ENCODE data around the gene SHISAL1. TPM values are rescaled to one million over a fixed set of nuclear protein-coding genes. Genes with fewer than 3 reads are reported as not detected.

The SHISAL1 gene
- total RNA-seq, 1 donor from 2014 or later = 0.71 TPM

DNA sequence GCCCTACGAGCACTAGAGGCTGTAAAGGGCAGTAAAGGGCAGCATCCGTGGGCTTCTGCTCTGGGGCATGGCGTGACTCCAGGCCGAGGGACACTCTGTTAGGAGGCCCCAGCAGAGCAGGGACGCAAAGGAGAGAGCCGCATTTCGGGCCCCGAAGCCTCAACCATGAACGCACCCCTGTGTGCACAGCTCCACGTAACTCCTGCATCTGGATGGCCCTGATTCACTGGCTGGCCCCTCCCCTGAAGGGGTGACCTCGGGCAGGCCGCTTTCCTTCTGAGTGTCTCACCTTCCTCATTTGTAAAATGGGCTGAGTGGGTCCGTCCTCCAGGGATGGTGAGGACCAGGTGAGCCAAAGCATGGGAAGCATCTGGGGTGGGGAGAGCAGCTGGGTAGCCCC is 13.6 kb downstream of the SHISAL1 start:
- H3K27me3 ChIP-seq (ENCODE audit: control insufficient read depth, insufficient read depth, low read length) = peaks cover 13% of the 10 kb centered on the region
- no peaks in the 10 kb centered on the region for H3K36me3 ChIP-seq (ENCODE audit: control insufficient read depth, insufficient read depth, low read length)
- H3K4me3 ChIP-seq (ENCODE audit: low read depth, low read length) = no peak overlapping the region
- TF ChIP-seq, protein P1, sequence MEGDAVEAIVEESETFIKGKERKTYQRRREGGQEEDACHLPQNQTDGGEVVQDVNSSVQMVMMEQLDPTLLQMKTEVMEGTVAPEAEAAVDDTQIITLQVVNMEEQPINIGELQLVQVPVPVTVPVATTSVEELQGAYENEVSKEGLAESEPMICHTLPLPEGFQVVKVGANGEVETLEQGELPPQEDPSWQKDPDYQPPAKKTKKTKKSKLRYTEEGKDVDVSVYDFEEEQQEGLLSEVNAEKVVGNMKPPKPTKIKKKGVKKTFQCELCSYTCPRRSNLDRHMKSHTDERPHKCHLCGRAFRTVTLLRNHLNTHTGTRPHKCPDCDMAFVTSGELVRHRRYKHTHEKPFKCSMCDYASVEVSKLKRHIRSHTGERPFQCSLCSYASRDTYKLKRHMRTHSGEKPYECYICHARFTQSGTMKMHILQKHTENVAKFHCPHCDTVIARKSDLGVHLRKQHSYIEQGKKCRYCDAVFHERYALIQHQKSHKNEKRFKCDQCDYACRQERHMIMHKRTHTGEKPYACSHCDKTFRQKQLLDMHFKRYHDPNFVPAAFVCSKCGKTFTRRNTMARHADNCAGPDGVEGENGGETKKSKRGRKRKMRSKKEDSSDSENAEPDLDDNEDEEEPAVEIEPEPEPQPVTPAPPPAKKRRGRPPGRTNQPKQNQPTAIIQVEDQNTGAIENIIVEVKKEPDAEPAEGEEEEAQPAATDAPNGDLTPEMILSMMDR (IDR thresholded peaks at IDR 0.05; ENCODE audit: insufficient read depth, low read length, poor library complexity, severe bottlenecking) = no peak
- DNase-seq (ENCODE audit: low read depth) = no peak

DNA sequence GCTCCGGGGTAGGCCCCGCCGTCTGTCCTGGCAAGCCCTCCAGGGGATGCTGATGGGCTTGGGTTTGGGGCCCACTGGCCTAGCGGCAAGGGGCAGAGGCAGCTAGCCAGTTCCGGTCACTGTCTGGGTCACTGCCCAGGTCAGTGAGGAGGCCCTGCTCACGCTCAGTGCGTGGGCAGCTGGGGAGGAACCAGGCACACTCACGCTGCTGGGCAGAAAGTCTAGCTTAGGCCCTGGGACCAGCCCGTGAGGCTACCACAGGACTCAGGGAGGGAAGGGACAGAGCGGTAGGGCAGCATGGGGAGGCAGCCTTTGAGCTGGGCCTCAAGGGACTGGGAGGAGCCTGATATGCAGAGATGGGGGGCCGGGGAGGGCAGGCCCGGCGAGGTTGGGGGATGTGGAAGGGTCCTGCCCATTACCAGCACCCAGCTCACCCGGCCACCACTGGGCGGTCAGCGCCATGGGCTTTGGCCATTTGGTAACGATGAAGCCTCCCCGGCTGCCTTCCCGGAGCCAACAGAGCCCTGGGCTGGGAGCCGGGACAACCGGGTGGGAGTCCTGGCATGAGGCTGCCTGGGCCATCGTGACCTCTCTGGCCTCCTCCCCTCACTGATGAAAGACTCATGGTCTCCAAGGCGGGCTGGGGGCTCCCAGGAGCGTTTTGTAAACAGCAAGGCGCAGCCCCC is 14.2 kb downstream of the SHISAL1 start:
- DNase-seq (ENCODE audit: low read depth) = no peak
- H3K36me3 ChIP-seq (ENCODE audit: control insufficient read depth, insufficient read depth, low read length) = no peaks in the 10 kb centered on the region
- TF ChIP-seq, protein P1 (IDR thresholded peaks at IDR 0.05; ENCODE audit: insufficient read depth, low read length, poor library complexity, severe bottlenecking) = no peak
- H3K4me3 ChIP-seq (ENCODE audit: low read depth, low read length) = no peak overlapping the region
- peaks cover 15% of the 10 kb centered on the region for H3K27me3 ChIP-seq (ENCODE audit: control insufficient read depth, insufficient read depth, low read length)

DNA sequence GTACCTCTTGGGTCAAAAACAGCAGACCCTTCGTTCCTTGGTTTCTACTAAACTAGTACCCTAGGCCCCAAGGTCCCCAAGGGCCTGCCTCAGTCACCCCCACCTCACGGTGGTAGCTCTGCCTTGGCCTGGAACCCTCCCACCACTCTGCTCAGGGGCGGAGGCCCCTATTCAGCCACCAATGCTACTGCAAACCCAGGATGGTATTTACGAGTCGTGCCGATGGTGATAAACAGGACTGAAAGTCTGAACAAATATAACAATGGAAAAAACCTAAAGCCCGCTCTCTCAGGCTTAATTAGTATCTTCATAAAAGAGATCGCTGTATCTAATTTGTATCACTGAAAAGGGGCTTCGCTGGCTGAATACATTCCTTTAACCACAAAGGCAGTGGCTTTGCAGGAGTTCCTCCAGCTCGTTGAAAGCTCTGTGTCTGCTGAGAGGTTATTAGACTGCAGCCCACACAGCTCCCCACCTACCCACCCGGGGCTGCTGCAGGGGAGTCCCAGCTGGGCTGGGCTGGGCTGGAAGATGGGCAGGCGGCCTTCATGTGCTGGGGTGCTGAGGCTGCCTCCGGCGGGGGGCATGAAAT is 15.2 kb downstream of the SHISAL1 start:
- H3K36me3 ChIP-seq (ENCODE audit: control insufficient read depth, insufficient read depth, low read length) = no peaks in the 10 kb centered on the region
- DNase-seq (ENCODE audit: low read depth) = no peak
- no peak overlapping the region for H3K4me3 ChIP-seq (ENCODE audit: low read depth, low read length)
- TF ChIP-seq, protein P1 (IDR thresholded peaks at IDR 0.05; ENCODE audit: insufficient read depth, low read length, poor library complexity, severe bottlenecking) = no peak
- H3K27me3 ChIP-seq (ENCODE audit: control insufficient read depth, insufficient read depth, low read length) = peaks cover 15% of the 10 kb centered on the region

DNA sequence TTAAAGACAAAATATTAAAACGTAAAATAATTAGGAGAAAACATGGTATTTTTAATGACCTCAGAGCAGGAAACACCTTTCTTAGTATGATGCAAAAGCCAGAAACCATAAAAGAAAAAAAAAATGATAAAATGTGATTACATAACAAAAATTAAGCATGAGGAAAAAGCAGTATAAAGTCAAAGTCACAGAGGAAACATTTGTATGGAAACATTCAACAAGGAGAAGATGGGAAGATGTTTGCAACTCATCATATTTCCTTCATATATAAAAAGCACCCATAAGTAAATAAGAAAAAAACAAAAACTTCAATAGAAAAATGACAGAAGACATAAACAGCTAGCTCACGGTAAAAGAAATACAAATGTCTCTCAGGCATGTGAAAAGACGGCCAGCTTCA is 17.3 kb downstream of the SHISAL1 start:
- TF ChIP-seq, protein P1 (IDR thresholded peaks at IDR 0.05; ENCODE audit: insufficient read depth, low read length, poor library complexity, severe bottlenecking) = no peak
- peaks cover 7% of the 10 kb centered on the region for H3K27me3 ChIP-seq (ENCODE audit: control insufficient read depth, insufficient read depth, low read length)
- no peak overlapping the region for H3K4me3 ChIP-seq (ENCODE audit: low read depth, low read length)
- no peak for DNase-seq (ENCODE audit: low read depth)
- H3K36me3 ChIP-seq (ENCODE audit: control insufficient read depth, insufficient read depth, low read length) = no peaks in the 10 kb centered on the region

DNA sequence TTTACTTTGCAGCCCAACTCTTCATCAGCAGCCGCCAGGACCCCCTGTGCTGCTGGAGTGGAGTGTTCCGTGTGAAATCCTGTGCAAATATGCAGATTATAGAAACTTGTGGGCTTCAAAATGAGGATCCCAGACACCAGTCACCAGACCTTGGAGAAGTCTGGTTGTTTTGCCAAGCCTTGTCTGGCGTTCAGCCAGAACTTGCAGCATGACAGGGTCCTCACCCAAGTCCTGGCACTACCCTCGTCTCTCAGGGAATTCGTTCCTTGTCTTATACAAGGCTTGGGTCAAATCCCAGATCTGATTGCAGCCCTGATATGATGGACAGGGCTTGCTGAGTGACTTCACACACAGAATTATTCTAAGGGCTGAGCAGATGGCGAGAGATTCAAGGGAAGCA is 18.9 kb downstream of the SHISAL1 start:
- Histone ChIP-seq H3K36me3 (ENCODE audit: control insufficient read depth, insufficient read depth, low read length) (no peaks in the 10 kb centered on the region), H3K4me3 (ENCODE audit: low read depth, low read length) (no peak overlapping the region), H3K27me3 (ENCODE audit: control insufficient read depth, insufficient read depth, low read length) (peaks cover 2% of the 10 kb centered on the region)
- DNase-seq (ENCODE audit: low read depth) = no peak
- TF ChIP-seq, protein P1 (IDR thresholded peaks at IDR 0.05; ENCODE audit: insufficient read depth, low read length, poor library complexity, severe bottlenecking) = no peak

DNA sequence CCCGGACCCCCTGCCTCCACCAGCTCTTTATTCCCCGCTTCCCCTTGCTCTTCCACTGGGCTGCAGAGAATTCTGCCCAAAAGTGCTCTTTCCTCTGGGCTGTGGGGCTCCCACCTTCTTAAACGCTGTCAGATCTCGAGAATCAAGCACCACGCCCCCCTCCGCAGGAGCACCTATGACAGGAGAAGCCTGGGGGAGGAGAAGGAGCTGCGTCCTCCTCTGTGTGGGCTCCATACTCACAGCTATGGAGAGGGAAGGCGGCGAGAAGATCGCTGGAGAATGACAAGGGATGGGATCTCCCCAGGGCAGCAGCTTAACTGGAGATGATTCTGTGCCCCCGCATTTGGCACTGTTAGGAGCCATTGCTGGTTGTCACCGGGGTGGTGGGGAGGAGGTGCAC is 19.7 kb downstream of the SHISAL1 start:
- TF ChIP-seq, protein P1 (IDR thresholded peaks at IDR 0.05; ENCODE audit: insufficient read depth, low read length, poor library complexity, severe bottlenecking) = no peak
- DNase-seq (ENCODE audit: low read depth) = no peak
- H3K4me3 ChIP-seq (ENCODE audit: low read depth, low read length) = no peak overlapping the region
- H3K36me3 ChIP-seq (ENCODE audit: control insufficient read depth, insufficient read depth, low read length) = no peaks in the 10 kb centered on the region
- peaks cover 2% of the 10 kb centered on the region for H3K27me3 ChIP-seq (ENCODE audit: control insufficient read depth, insufficient read depth, low read length)

All from kidney epithelial cell (primary cell).